ENCODE data around the gene FBLN2.

DNA sequence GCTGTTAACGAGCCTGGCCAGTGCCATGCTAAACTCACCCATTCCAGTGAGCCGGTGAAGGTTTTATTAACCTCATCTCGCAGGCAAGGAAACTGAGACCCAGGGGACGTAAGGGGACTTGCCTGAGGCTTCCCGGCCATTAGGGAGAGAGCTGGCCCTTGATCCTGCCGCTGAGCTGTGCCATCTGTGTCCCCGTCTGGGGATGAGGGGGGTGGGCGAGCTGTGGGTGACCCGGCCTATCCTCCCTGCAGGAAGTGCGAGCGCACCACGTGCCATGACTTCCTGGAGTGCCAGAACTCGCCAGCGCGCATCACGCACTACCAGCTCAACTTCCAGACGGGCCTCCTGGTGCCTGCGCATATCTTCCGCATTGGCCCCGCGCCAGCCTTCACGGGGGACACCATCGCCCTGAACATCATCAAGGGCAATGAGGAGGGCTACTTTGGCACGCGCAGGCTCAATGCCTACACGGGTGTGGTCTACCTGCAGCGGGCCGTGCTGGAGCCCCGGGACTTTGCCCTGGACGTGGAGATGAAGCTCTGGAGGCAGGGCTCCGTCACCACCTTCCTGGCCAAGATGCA lies 88.5 kb downstream of the FBLN2 start:
- TF ChIP-seq USF1 (IDR thresholded peaks at IDR 0.05) (no peak), TAF1 (IDR thresholded peaks at IDR 0.05; ENCODE audit: low read depth) (no peak), EP300 (IDR thresholded peaks at IDR 0.05; ENCODE audit: borderline replicate concordance) (no peak), NFIC (IDR thresholded peaks at IDR 0.05) (no peak), ZBTB7A (IDR thresholded peaks at IDR 0.05; ENCODE audit: low read depth) (no peak), FOXM1 (IDR thresholded peaks at IDR 0.05; ENCODE audit: borderline replicate concordance, low read depth) (no peak), RAD21 (IDR thresholded peaks at IDR 0.05; ENCODE audit: low read depth) (no peak), EGR1 (IDR thresholded peaks at IDR 0.05) (no peak), TEAD4 (IDR thresholded peaks at IDR 0.05) (no peak), TCF12 (IDR thresholded peaks at IDR 0.05; ENCODE audit: low read depth) (no peak), CEBPB (IDR thresholded peaks at IDR 0.05) (no peak), CREB1 (IDR thresholded peaks at IDR 0.05; ENCODE audit: low read depth) (no peak)
- TF ChIP-seq, protein P1, sequence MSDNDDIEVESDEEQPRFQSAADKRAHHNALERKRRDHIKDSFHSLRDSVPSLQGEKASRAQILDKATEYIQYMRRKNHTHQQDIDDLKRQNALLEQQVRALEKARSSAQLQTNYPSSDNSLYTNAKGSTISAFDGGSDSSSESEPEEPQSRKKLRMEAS (IDR thresholded peaks at IDR 0.05): no peak
- TF ChIP-seq, protein P2, sequence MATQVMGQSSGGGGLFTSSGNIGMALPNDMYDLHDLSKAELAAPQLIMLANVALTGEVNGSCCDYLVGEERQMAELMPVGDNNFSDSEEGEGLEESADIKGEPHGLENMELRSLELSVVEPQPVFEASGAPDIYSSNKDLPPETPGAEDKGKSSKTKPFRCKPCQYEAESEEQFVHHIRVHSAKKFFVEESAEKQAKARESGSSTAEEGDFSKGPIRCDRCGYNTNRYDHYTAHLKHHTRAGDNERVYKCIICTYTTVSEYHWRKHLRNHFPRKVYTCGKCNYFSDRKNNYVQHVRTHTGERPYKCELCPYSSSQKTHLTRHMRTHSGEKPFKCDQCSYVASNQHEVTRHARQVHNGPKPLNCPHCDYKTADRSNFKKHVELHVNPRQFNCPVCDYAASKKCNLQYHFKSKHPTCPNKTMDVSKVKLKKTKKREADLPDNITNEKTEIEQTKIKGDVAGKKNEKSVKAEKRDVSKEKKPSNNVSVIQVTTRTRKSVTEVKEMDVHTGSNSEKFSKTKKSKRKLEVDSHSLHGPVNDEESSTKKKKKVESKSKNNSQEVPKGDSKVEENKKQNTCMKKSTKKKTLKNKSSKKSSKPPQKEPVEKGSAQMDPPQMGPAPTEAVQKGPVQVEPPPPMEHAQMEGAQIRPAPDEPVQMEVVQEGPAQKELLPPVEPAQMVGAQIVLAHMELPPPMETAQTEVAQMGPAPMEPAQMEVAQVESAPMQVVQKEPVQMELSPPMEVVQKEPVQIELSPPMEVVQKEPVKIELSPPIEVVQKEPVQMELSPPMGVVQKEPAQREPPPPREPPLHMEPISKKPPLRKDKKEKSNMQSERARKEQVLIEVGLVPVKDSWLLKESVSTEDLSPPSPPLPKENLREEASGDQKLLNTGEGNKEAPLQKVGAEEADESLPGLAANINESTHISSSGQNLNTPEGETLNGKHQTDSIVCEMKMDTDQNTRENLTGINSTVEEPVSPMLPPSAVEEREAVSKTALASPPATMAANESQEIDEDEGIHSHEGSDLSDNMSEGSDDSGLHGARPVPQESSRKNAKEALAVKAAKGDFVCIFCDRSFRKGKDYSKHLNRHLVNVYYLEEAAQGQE (IDR thresholded peaks at IDR 0.05; ENCODE audit: low read depth): no peak
